Measurements from ENCODE around the gene STAT5B.
"Not testable (repeated sequence)": the region's sequence is repeated elsewhere in the genome, so short reads cannot be mapped to it uniquely, and the experiment has no call there.

Gene STAT5B

DNA sequence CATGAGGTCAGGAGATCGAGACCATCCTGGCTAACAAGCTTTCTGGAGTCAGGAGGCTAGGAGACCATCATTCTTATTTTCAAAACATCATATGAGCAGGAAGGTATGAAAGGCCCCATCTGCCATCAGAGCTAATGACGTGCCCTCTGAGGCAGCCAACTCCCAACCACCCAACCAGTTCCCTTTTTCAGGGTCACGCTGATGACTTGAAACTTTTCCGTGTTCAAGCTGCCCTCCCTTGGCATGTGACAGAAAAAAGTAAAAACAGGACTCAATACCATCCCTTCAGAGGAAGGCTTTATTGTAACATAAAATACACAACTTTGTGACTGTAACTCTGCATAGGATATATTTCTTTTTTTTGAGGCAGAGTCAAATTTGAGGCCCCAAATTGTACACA lies 77.3 kb downstream of the STAT5B start:
- DNase-seq (ENCODE audit: low read depth in 1 of 2, low spot score in 1 of 2): no peak

DNA sequence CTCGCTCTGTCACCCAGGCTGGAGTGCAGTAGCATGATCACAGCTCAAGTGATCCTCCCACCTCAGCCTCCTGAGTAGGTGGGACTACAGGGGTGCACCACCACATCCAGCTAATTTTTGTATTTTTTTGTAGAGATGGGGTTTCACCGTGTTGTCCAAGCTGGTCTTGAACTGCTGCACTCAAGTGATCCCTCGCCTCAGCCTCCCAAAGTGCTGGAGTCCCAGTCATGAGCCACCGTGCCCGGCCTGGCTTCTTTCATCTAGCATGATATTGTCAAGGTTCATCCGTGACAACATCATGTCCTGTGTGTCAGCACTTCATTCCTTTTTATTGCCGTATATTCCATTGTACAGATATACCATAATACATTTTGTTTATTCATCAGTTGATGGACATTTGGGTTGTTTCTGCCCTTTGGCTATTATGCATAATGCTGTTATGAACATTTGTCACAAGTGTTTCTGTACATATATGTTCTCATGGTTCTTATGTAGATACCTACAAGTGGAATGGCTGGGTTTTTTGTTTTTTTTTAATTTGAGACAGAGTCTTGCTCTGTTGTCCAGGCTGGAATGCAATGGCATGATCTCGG lies 78.5 kb downstream of the STAT5B start:
- no peak for DNase-seq (ENCODE audit: low read depth in 1 of 2, low spot score in 1 of 2)

DNA sequence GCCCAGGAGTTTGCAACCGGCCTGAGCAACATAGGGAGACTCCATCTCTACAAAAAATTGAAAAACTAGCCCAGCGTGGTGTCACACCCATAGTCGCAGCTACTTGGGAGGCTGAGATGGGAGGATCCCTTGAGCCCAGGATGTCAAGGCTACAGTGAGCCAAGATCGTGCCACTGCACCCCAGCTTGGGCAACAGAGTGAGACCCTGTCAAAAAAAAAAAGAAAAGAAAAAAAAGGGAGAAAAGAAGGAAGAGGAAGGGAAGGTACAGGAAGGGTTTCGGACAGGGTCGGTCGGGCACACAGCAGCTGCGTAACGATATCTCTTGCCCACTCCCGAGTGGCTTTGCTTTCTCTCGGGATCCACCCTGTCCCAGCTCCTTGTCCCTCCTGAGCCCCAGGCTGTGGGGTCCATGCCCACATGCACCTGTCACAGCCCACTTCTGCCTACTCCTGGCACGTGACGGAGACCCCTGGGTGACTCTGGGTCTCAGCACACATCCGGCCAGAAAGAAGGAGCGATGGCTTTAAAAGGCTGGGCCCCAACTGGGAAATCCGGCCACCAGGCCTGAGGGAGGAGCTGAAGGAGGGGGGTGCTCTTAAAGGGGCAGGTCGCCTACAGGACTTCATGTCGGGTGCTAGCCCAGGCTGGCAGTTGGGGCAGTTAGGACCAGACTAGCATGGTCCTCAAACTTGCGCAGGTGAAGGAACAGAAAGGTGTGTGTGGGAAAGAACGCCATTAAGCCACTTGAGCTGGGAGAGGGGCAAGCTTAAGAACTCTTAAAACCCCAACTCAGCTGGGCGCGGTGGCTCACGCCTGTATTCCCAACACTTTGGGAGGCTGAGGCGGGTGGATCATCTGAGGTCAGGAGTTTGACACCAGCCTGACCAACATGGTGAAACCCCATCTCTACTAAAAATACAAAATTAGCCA lies 82.0 kb downstream of the STAT5B start, which contains the start of gene GHDC:
TSS of gene GHDC (minus strand) at position 526 of the 931 bp plus-strand sequence. CDS start 913 bp downstream, outside the sequence.
- DNase-seq (ENCODE audit: low read depth in 1 of 2, low spot score in 1 of 2): peak; percentile 56 to 57

DNA sequence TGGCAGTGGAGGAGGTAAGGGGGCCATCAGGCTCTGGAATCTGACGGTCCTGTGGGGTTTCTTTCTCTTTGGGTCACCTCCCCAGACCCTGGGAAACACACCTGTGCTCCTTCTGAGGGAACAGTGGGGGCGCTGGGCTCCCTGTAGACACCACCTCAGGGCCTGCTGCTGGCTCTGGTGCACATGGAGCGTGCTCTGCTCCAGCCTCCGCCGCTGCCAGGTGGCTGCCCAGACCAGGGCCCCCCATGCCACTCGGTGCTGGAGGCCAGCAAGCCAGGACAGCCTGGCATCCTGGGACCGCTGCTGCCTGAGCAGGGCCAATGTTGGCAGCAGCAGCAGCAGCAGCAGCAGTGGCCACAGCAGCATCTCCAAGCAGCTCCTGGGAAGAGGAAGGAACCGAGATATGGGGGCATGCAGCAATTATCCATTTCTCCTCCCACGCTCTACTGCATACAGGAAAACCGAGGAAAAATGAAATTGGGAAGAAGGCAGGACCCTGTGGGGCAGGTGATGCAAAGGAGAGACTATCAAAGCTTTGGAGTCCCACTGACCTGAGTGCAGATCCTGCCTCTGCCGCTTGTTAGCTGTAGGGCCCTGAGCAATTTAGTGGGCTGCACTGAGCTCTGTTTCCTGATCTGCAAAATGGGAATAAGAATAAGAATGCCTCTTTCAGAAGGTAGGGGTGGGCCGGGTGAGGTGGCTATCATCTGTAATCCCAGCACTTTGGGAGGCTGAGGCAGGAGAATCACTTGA lies 82.8 kb downstream of the STAT5B start:
- DNase-seq (ENCODE audit: low read depth in 1 of 2, low spot score in 1 of 2): no peak

DNA sequence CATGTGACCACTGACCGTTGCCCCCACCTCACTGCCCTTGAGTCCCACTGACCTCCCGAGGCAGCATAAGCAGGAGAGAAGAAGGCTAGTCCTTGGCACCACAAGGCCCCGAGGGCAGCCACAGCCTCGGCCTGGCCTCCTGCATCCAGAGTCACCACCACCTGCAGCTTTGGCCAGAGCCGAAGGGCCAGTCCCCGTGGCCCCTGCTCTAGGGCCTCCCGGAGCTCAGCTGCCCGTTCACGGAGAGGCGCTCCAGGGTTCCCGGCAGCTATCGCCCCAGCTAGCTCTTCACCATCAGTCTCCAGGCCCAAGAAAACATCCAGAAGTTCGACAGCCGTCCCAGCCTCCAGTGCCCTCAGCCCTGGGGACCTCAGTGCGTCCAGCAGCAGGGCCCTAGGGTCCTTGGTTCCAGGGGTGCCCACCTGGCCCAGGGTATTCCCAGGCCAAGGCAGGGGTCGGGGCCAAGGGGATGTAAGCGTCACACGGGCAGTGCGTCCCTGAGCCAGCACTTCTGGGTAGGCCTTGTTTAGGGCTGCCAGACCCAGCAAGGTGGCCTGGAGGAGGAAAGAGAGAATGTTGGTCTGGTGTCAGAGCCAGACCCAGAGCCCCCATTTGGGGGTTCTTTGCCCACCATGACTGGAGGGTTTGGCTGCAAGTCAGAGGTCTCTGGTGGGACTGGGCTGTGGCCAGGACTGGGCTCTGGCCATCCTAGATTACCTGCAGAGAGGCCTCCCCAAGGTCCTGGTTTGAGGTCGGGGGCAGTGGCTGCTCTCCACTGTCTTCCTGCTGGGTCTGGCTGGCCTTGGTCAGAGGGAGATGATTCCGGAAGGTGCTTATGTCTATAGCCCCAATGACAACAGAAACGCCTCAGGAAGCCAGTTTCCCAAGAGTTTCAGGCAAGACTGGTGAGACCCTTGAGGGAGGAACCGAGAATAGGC lies 83.7 kb downstream of the STAT5B start:
- no peak for DNase-seq (ENCODE audit: low read depth in 1 of 2, low spot score in 1 of 2)

DNA sequence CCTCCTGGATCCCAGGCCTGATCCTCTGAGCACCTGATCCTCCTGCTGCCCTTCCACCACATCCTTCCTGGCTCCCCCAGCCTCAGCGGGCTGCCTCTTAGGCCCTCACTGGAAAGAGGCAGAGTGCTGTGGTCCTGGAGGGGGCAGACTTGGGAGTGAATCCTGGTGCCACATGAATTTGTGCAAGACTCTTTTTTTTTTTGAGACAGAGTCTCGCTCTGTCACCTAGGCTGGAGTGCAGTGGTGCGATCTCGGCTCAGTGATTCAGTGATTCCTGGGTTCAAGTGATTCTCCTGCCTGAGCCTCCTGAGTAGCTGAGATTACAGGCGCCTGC lies 84.9 kb downstream of the STAT5B start:
- DNase-seq (ENCODE audit: low read depth in 1 of 2, low spot score in 1 of 2): no peak

DNA sequence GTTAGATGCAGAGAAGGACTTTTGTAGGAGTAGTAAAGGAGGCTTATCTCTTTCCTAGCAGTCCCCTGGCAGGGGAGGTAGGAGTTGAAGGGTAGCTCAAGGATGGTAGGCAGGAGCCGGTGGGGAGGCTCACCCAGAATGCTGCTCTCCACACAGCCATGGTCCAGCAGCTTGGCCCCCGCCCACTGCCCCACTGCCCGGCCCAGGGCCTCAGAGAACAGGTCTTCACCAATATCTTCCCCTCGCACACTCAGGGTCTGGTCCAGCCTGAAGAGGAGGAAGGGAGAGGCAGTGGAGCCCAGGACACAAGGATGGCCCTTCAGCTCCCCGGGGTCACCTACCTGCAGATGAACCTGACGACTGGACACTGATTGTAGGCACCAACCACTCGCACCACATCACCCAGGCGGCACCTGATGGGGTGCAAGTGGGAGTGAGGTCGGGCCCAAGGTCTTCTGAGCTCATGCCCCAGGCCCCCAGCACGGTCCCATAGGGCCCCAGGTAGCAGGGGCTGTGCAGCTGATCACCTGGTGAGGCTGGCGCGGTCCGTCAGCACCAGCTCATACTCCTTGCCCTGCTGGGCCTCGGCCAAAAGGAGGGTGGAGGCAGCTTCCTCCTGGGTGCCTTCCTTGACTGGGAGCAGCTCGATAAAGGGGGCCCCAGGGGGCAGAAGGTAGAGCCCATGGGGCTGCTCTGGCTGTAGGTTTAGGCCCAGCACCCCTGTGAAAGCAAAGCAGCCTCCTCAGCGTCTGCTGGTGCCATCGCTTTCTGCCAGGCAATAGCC lies 85.5 kb downstream of the STAT5B start:
- no peak for DNase-seq (ENCODE audit: low read depth in 1 of 2, low spot score in 1 of 2)

DNA sequence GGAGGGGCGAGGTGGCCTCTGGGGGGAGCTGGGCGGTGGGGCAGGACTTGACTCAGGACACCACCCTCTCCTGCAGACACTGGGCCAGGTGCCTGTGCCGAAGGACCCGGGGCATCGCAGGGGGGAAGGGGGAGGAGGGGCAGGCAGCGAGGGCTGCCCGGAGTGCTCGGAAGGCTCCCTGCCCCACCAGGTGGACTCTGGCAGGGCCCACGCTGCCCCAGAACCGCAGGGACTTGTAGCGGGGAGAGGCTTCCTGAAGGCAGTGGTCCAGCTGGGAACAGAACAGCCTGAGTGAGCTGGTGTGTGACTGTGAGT lies 86.6 kb downstream of the STAT5B start:
- DNase-seq (ENCODE audit: low read depth in 1 of 2, low spot score in 1 of 2): no peak

DNA sequence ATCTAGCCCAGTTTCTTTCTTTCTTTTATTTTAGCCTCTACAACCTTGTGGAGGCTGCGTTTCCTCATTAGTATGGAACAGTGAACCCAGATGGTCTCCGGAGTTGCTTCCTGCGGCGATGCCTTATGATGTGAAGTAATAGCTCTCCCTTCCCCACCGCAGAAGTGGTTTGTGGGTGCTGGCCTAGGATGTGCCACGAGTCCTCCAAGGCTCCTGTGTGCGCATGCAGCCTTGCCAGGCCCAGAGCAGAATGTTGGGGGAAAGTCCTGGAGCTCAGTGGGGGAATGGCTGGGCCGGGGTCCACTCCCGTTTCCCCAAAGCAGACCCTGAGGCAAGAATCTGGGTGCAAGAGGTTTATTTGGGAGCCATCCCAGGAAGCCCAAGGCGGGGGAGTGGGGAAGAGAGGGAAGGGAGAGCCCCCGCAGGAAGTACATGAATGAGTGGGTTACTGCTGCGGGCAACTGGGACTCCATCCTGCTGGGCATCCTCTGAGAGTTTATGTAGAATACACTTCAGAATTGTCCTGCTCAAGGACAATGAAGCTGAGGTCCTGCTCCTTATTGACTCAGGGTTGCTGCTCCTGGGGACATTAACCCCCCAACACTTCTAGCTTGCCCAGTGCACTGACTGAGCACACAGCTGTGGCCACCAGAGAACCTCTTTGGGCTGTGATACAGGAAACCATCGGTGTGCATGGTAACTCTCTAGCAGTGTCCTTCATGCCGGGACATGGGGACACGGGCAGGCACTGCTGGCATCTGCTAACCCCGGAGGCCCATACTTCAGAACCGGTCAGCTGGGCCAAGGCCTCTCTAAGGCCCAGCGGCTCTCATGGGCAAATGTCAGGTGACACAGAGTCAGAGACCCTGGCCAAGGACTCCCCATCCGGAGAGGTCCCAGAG lies 87.2 kb downstream of the STAT5B start:
- no peak for DNase-seq (ENCODE audit: low read depth in 1 of 2, low spot score in 1 of 2)

DNA sequence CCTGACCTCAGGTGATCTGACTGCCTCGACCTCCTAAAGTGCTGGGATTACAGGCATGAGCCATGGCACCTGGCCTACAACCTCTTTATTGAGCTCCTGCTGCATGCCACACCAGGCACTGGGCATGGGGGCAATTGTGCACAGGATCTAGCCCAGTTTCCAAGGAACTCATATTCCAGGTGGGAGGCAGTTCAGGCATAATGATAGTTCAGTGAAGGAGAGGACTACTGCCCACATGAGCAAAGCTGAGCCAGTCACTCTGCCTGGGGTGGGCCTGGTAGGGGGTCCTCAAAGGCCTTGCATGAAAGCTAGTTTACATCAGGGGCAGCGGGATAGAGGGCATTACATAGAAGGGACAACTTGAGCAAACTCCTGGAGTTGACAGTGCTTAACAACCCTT lies 88.4 kb downstream of the STAT5B start:
- no peak for DNase-seq (ENCODE audit: low read depth in 1 of 2, low spot score in 1 of 2)

DNA sequence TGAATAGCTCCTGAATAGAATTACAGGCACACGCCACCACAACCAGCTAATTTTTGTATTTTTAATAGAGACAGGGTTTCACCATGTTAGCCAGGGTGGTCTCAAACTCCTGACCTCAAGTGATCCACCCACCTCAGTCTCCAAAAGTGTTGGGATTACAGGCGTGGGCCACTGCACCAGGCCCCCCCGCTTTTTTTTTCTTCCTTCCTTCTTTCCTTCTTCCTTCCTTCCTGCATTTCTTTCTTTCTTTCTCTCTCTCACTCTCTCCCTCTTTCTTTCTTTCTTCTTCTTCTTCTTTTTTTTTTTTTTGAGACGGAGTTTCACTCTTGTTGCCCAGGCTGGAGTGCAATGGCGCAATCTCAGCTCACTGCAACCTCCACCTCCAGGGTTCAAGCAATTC lies 90.0 kb downstream of the STAT5B start:
- not testable (repeated sequence) for DNase-seq (ENCODE audit: low read depth in 1 of 2, low spot score in 1 of 2)

DNA sequence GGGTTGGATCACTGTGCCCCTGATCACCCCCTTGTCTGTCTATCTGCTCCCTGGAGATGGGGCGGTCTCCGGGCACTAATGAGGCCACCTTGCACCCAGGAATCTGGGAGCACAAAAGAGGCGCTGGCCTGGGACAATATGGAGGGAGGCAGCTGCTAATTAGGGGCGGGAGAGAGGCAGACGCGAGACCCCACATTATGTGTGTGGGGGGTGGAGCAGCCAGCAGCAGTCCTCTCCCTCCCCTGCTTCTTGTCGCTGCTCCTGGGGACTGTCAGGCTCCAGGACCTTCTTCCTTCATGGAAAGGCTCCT lies 90.6 kb downstream of the STAT5B start:
- no peak for DNase-seq (ENCODE audit: low read depth in 1 of 2, low spot score in 1 of 2)

DNA sequence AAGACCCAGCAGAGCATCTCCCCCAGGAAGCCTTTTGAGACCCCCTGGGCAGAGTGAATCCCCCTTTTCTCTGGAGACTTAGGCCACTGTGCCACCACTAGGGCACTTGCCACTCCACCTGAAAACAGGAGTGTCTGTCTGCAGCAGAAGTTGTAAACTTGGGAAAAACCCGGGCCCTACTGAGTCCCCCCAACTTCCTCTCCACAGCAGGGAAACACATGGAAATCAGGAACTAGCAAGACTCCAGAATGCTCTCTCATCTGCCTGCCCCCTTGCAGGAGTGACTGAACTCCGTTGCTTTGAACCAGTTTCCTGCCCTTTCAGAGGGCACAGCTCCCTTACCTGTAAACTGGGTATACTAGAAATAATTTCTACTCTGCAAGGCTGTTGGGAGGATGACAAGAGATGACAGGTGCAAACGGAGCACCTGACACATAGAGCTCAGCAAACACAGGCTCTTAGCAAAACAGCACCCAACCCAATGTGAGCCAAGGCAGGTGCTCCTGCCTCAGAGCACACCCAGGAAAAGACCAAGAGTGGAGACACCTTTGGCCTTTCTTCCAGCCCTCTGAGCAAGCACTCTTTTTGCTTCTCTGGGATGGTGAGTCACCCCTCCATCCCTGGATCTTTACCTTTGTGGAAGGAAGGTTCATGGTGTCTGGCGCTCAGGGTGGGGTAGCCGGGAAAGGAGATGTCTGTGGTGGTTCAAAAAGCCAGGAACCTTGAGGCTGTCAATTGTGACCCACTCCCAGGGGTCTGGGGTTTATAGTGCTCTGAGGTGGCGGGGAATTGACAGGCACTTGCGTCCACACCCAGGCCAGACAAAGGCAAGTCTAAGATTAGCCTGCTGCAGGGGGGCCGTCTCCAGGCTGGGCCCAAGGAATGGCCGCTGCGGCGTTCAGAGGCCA lies 91.2 kb downstream of the STAT5B start, which contains the start of gene HCRT:
TSS of gene HCRT (minus strand) at position 740 of the 908 bp plus-strand sequence. CDS start at position 653, 87 bp downstream.
- DNase-seq (ENCODE audit: low read depth in 1 of 2, low spot score in 1 of 2): no peak

DNA sequence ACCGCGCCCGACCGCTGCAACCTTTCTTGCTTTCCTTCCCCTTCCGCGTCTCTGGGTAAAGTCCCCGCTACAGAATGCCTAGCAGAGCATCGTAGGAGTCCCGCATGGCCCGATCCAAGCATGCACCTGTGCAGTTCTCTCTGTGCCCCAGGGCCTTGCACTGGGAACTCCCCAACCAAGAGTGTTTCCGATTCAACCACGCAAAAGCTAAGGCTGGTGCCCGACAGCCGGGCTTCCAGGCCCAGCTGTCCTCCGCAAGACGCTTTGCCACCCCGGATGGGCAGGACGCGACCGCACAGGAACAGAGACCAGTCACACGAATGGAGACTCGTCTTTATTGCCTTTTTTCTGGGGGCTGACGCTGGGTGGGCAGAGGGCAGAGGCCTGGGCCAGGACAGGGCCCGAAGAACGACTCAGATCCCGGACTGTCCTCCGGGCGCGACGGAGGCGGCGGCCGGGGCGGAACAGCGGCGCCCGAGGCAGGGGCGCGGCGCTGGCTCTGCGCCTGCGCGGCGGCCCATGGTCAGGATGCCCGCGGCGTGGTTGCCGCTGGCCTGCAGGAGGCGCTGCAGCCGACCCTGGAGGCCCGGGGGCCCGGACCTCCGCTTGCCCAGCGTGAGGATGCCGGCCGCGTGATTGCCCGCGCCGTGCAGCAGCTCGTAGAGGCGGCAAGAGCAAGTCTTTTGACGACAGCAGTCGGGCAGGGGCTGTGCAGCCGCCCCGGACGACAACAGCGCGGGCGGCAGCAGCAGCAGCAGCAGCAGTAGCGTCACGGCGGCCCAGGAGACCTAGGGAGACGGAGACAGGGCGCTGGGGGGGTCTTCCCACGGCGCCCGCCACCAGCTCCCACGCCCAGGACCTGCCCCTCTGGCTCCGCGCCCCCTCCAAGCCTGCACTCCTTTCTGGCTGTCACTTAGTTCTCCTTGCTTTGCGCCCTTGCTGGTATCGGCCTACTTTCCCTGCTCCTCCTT lies 92.2 kb downstream of the STAT5B start:
- DNase-seq (ENCODE audit: low read depth in 1 of 2, low spot score in 1 of 2): peak; percentile 64 to 71

DNA sequence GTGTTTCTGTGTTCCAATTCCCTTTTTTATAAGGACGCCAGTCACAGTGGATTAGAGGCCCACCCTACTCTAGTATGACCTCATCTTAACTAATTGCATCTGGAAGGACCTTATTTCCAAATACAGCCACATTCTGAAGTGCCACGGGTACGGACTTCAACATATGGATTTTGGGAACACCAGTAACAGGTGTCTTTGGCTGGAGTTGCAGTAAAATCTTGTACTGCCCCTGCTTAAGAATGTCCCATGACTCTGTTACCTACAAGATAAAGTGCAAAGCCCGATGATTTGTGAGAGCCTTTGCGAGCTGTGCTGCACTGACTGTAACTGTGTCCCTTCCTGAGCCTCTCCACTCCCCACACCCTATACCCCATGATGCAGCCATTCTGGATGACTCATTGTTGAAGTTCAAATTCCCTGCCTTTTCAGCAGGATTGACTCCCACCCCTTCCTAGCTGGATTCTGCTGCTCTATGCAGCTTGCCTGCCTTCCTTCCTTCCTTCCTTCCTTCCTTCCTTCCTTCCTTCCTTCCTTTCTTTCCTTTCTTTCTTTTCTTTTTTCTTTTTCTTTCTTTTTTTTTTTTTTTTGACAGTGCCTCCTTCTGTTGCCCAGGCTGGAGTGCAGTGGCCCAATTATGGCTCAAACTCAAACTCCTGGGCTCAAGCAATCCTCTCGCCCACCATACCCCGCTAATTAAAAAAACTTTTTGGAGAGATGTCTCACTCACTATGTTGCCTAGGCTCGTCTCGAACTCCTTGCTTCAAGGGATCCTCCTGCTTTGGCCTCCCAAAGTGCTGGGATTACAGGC lies 93.1 kb downstream of the STAT5B start:
- no peak for DNase-seq (ENCODE audit: low read depth in 1 of 2, low spot score in 1 of 2)

DNA sequence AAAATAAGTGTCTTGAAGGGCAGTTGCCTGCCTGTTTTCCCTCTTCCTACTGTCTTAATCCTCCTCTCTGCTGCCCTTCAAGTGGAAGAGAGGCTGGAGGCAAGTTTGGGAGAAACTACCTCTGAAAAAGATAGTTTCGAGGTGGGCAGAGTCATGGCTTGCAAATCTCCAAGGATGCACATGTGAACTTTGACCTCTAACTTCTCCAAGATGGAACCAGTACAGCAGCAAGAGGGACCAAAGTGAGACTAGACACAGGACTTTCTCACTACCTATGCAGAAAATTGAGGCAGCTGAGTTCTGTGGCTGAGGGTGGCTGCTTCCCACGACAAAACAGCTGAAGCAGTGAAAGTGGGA lies 94.4 kb downstream of the STAT5B start:
- DNase-seq (ENCODE audit: low read depth in 1 of 2, low spot score in 1 of 2): no peak

All from stimulated activated CD4-positive, alpha-beta T cell treated with anti-CD3 and anti-CD28 coated beads, Interleukin-15, amount 100 ng/mL, for 1 hour (primary cell).